NCI-H1105 treated with DMSO at 0.1 percent for 48 hours (cell line): ENCODE data around the gene C4orf50.

Experiments
- DNase-seq: peaks from one replicate; lab custom pipeline; 2025; lab: John Stamatoyannopoulos, UW

C4orf50 gene

DNA sequence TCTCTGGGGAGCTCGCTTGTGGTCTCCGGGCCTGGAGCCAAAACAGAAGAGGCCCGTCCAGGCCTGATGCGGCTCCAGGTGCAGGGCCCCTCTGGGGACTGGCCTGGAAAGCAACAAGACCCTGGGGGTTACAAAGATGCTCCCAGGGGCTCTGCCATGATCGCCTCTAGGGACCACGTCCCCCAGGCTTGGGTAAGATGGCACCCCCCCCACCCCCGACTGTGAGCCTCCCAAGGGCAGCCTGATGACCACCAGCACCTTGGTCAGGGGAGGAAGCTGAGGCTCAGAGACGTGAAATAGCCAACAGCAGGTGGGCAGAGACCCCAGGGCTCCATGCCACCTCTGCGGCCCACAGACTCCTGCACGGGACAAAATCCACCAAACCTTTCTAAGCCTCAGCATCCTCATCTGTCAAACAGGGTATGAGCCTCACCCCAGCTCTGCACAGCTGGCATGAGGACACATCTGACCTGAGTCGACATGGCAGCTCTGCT is 25.4 kb downstream of the C4orf50 start:
- DNase-seq = peak; percentile 28

GRCh38 chr4:5992171-5992827 is 25.9 kb downstream of the C4orf50 start:
- DNase-seq = no peak

DNA sequence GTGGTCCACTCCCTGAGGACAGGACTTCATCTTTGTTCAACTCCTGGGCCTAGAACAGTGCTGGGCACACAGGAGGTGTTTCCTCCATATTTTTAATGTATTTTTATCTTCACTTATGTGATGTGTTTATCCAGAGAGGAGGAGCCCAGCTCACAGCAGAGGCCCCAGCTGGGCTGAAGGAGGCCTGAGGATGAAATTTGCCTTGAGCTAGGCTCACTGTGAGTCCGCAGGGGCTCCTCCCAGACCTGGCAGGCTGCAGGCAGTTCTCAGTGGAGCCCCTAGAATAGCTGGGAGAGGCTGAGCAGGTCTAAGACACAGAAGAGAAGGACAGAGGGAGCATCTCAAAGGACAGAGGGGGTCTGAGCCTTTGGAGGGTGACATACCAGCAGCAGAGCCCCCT is 26.8 kb downstream of the C4orf50 start:
- DNase-seq = no peak

DNA sequence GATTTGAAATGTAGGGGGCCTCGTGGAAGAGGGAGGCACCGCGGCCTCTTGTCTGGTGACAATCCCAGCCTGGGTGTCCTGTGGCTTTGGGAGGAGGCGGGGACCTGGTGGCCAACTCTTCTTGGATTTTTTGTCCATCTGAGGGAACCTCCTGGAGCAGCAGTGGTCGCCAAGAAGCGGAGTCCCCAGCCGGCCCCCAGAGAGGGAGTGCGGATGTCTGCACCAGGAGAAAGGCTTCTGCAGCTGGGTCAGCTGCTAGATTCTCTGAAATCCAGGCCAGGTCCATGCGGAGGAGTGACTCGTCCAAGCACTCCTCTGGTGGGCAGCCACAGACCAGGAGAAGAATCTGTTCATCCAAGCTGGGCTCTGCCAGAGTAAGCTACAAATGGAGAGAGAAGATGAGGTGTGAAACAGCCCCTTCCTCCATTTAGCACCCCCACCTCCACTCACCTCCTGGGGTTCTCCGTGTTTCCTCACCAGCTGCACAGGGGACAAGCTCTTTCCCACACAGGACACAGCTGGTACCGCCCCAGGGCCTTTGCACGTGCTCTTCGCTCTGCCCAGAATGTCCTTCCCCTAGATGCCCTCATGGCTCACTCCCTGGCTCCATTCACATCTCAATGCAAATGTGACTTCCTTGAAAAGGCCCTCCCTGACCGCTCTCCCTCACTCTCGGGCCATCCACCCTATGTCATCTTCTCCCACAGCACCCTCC is 27.6 kb downstream of the C4orf50 start:
- DNase-seq = no peak

DNA sequence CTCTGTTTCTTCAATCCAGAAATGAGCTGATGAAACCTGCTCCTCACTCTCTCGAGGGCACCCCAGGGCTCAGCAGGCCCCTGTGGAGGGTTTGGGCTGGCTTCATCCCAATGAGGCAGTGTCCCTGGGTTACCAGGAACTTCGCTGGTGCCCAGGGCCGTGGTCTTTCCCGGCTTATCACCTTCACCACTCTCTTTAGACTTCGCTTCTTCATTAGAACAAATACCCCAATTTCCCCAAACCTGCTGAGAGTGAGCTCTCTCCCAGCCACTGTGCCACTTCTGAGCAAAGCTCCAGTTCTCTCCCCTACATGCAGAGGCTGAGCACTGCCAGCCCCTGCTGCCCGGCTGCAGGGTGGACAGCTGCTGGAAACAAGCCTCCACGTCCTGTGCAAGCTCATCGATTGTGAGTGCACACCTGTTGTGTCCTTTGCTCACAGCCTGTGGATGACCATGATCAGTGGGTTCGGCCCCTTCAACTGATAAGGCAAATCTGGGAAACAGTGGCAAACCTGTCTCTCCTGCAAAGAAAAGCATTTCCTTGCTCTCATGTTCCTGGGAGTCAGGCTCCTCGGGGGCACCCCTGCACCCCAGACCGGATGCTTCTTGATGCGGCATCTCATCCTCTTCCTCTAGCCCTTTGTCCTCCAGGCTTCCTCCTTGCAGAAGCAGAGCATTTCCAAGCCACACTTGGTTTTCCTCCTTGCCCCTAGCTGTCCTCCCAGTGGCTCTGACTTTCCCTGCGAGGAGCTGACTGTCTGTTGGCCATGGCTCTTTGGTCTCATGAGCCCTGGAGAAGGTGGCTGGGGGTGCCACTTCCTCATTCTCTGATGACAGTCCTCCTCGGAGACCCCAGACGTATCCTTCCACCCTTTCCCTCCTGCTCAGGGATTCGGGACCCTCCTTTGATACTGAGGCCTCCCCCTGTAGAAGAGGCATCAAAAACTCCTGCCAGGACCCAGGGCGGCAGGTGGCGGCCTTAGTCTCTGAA is 28.7 kb downstream of the C4orf50 start:
- DNase-seq = no peak

GRCh38 chr4:5988086-5988845 is 30.0 kb downstream of the C4orf50 start:
- DNase-seq = no peak

GRCh38 chr4:5984843-5985242 is 33.4 kb downstream of the C4orf50 start:
- DNase-seq = no peak

DNA sequence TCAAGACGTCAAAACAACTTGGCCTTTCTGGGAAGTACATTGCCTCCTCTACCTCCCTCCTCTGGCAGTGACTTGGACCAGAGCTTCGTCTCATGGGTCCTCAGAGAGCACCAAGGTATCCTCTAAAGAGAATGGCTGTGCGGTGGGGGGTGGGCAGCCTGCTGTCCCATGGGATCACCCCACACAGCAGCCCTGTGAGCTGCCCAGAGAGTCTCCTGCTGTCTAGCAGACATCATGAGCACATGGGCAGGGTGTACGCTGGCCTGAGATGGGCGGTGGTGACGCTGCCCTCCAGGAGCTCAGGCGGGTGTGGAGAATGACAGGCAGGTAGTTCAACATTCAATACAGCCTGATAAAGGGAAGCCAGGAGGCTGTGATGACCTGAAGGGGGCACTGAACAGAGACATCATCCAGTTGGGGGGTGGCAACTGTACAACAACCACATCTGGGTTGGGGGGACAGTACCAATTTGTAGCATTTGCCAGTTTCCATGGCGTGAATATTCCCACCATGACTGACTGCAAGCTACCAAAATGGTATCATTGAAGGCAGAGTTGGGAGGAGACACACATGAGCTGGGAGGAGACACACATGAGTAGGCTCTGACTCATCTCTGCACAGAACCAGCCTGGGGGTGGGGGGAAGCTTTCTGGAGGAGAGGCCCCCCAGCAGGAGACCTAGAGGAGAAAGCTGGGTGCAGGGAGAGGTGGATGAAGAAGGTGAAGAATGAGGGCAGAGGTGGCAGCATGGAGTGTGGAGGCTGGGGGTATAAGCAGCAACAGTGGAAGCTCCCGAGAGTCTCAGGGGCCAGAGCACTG is 35.9 kb downstream of the C4orf50 start:
- no peak for DNase-seq

GRCh38 chr4:5980436-5981155 is 37.6 kb downstream of the C4orf50 start:
- DNase-seq = no peak

GRCh38 chr4:5979981-5980380 is 38.2 kb downstream of the C4orf50 start:
- peak; percentile 34 for DNase-seq

- DNase-seq = no peak
Observed at GRCh38 chr4:5976921-5977320, 41.3 kb downstream of the C4orf50 start.

DNA sequence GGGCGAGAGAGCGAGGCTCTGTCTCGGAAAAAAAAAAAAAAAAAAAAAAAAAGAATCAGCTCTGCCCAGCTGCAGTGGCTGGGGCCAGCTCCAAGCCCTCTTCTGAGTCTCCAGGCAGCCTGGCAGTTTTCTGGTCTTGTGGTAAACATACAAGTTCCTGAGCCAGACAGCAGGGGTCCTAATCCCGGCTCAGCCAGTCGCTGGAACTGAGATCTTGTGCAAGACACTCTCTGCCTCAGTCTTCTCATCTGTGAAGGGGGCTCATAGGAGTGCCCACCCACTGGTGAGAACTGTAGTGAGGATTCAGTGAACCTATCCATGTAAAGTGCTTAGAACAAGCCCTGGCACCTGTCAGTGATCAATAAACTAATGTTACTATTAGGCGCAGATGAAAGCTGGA is 41.8 kb downstream of the C4orf50 start:
- no peak for DNase-seq

DNA sequence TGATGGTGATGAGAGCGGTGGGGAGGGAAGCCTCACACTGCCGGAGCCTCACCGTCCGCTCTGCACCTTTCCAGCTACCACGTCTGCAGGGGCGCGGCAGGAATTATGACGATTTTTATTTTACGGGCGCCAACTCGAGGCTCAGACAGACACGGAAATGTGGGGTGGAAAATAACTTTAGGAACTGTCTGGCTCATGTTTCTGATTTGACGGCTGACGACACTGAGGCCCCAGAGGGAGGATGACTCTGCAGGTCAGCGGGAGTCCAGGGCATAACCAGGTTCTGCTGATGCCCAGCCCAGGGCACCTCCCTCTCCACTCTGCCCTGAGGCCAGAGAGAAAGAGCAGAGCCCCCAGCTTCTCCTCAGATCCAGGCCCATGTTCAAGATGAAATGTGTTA is 43.9 kb downstream of the C4orf50 start:
- no peak for DNase-seq

GRCh38 chr4:5973486-5974220 is 44.6 kb downstream of the C4orf50 start:
- no peak for DNase-seq

- no peak for DNase-seq
Observed at GRCh38 chr4:5973033-5973432, 45.2 kb downstream of the C4orf50 start.

GRCh38 chr4:5972571-5972970 is 45.7 kb downstream of the C4orf50 start:
- no peak for DNase-seq

- DNase-seq = no peak
Observed at GRCh38 chr4:5971078-5971450, 47.2 kb downstream of the C4orf50 start.

DNA sequence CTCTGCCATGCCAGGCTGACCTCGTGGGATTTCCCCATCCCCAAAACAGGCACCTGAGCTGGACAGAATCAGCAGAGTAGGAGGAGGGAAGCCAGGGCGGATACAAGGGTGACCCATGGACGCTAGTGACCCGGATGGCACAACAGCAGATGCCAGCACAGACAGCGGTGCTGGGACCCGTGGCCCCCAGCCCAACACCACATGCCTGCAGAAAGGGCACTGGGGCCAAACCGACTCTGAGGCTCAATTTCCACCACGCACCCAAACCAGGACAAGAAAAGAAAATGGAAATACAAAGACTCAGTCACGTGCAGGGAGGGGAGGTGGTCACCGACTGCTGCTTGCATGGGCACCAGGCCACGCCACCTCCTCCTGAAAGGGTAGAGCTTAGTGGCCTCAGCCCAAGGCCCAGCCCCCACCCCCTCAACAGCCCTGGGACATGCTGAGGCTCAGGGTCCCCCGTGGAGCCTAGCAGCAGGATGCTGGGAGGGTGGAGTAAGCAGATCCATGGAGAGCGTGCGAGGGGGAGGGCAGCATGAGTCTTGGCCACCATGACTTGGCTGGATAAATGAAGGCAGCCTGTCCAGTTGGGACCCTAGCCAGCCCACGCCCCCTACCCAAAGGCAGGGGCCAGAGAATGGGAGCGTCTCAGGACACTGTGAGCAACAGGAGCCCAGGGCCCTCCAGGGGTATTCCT is 47.7 kb downstream of the C4orf50 start:
- no peak for DNase-seq

GRCh38 chr4:5969777-5970176 is 48.5 kb downstream of the C4orf50 start:
- DNase-seq = no peak
